Mucosa of descending colon (tissue), 3 donors: ENCODE data around the gene ZNF362. TPM values are rescaled to one million over a fixed set of nuclear protein-coding genes. Genes with fewer than 3 reads are reported as not detected.

Experiments used
- ATAC-seq: fragments of 200-7000 bp; cut with Tn5 transposase; one replicate; pipeline ENCODE4 v1.9.1; 2020; ENCODE audit warnings: mild to moderate bottlenecking, moderate library complexity
- DNase-seq, 3 donors: peaks; one replicate each; pipeline ENCODE4 v3.0.0-alpha.2; 2020
- H3K36me3 ChIP-seq: fragments of 200-600 bp; one replicate; pipeline ENCODE4 v1.8.0; 2021; ENCODE audit warnings: low read depth, mild to moderate bottlenecking
- H3K4me1 ChIP-seq: fragments of 200-600 bp; one replicate; pipeline ENCODE4 v1.8.0; 2021; ENCODE audit warnings: low read depth, mild to moderate bottlenecking
- H3K4me3 ChIP-seq: fragments of 200-600 bp; one replicate; pipeline ENCODE4 v1.8.0; 2021; ENCODE audit warnings: mild to moderate bottlenecking
- H3K9me3 ChIP-seq: fragments of 200-600 bp; one replicate; pipeline ENCODE4 v1.8.0; 2021; ENCODE audit warnings: mild to moderate bottlenecking
- CTCF ChIP-seq: fragments of 200-600 bp; IDR thresholded peaks from one replicate; pipeline ENCODE4 v1.8.0; 2022; ENCODE audit warnings: antibody characterized with exemption, mild to moderate bottlenecking
- intact Hi-C, 2 donors: fragments of 100-400 bp; cut with DNase I in 1 of 2; cut with micrococcal nuclease in 1 of 2; formaldehyde crosslinking; loops; one replicate each; pipeline versions ENCODE4 v1.11.0 to v1.11.1; 2022; cut with DNase I, micrococcal nuclease
- total RNA-seq, 3 donors: library from RNA; stranded (reverse); fragmentation: NEBNext Ultra II Directional in 2 of 3; extraction: Animal tissue kit (Norgen Biotek cat#: 25700) in 2 of 3; gene quantifications; one replicate each; pipeline versions ENCODE4 v1.2.1 to v1.2.4, GENCODE V29; 2021 to 2023
- donor health status: DM: no; HTN: no; CAD: no; lungs with moderate emphysema.
- donor health status: DM: no; HTN: no; CAD: no.
- donor health status: DM: no; HTN: yes; CAD: no.

The ZNF362 gene
- total RNA-seq, 3 donors from 2014 or later: 12.1 to 33.3 (median 13.7) TPM

GRCh38 chr1:33273406-33273805 is 17.1 kb downstream of the ZNF362 start:
- Histone ChIP-seq H3K36me3 (no peaks in the 10 kb centered on the region), H3K4me3 (no peak overlapping the region), H3K4me1 (no peaks in the 10 kb centered on the region), H3K9me3 (no peaks in the 10 kb centered on the region)
- DNase-seq (no peak), ATAC-seq (peak; percentile 41)
- intact Hi-C loops: no loop called here
- TF ChIP-seq CTCF: no peak

- Histone ChIP-seq H3K9me3 (no peaks in the 10 kb centered on the region), H3K4me1 (no peaks in the 10 kb centered on the region), H3K36me3 (no peaks in the 10 kb centered on the region), H3K4me3 (no peak overlapping the region)
- ATAC-seq (no peak), DNase-seq (no peak)
- TF ChIP-seq CTCF: no peak
- intact Hi-C loops: no loop called here
Observed at GRCh38 chr1:33273961-33274371, 17.7 kb downstream of the ZNF362 start.

GRCh38 chr1:33274446-33274845 is 18.2 kb downstream of the ZNF362 start:
- no peaks in the 10 kb centered on the region for H3K36me3 ChIP-seq

GRCh38 chr1:33275195-33275594 is 18.9 kb downstream of the ZNF362 start:
- no peaks in the 10 kb centered on the region for H3K36me3 ChIP-seq
- H3K4me3 ChIP-seq: no peak overlapping the region
- H3K9me3 ChIP-seq: no peaks in the 10 kb centered on the region
- no peak for TF ChIP-seq CTCF
- no peak for ATAC-seq
- intact Hi-C loops: no loop called here
- no peak for DNase-seq
- H3K4me1 ChIP-seq: no peaks in the 10 kb centered on the region

More at GRCh38 chr1:33274446-33274845, 18.2 kb downstream of the ZNF362 start:
- TF ChIP-seq CTCF: no peak
- Histone ChIP-seq H3K9me3 (no peaks in the 10 kb centered on the region), H3K4me1 (no peaks in the 10 kb centered on the region), H3K4me3 (no peak overlapping the region)
- ATAC-seq: no peak
- intact Hi-C loops: no loop called here
- no peak for DNase-seq

GRCh38 chr1:33275706-33276572 is 19.6 kb downstream of the ZNF362 start:
- intact Hi-C loops: no loop called here
- Histone ChIP-seq H3K4me1 (no peaks in the 10 kb centered on the region), H3K9me3 (no peaks in the 10 kb centered on the region), H3K36me3 (no peaks in the 10 kb centered on the region), H3K4me3 (no peak overlapping the region)
- TF ChIP-seq CTCF: no peak
- ATAC-seq (no peak), DNase-seq (no peak)
